Measurements from ENCODE around the gene WDR37.
"Not testable (repeated sequence)": the region's sequence is repeated elsewhere in the genome, so short reads cannot be mapped to it uniquely, and the experiment has no call there.

WDR37 gene

DNA sequence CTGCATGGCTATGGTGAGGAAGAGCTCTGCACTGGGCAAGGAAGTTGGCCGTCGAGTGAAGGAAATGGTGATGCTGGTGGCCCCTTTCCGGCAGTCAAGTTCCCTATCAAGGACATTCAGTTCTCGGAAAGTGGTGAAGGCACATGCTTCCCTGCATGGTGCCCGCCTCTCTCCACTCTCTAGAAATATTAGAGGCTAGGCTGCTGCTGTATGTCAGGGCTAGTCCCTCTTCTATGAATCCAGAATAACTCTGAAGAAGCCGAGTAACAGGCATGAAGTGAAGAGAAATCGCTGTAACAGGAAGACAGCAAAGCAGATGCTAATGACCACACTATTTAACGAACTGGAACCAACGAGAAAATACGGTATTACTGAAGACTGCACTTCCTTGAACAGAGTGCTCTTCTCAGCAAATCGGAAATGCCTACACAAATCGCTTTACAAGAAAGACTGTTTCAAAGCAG lies 12.6 kb upstream of the WDR37 start:
- no peak for DNase-seq (ENCODE audit: low read depth, low spot score)

DNA sequence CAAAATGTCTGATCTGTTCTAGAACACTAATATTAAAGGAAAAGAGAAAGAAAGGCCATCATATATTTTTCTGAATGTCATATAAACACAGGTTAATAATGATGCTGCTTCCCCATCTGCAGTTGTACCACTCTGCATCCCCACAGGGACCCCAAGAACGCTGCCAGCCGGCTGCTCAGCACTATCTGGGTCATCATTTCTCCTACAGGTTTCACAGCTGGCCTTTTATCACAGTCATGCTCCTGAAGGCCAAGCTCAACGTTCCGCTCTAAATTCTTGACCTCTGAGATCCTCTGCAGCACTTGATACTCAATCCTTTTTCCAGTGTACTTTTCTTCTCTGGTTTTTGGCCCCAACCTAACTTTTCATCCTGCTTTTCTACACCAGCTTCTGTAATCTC lies 12.0 kb upstream of the WDR37 start:
- DNase-seq (ENCODE audit: low read depth, low spot score): no peak

DNA sequence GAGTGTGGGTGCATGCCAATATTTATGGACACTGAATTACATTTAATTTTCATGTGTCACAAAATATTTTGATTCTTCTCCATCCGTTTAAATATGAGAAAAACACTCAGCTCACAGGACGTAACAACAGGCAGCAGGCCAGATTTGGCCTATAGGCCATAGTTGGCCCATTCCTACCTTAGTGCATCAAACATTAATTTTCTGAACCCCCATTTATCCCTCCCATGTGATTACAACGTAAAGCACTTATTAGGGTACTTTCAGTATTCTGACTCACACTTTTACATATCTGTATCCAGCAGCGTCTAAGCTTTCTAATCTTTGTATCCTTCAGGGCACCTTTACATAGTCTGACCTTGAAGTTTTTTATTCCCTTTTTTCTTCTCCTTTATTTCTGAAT lies 11.2 kb upstream of the WDR37 start:
- DNase-seq (ENCODE audit: low read depth, low spot score): no peak

- DNase-seq (ENCODE audit: low read depth, low spot score): no peak
These were observed 10.8 kb upstream of the WDR37 start for GRCh38 chr10:1045415-1045814.

GRCh38 chr10:1047937-1048336 lies 8.2 kb upstream of the WDR37 start:
- peak; percentile 39 for DNase-seq (ENCODE audit: low read depth, low spot score)

- no peak for DNase-seq (ENCODE audit: low read depth, low spot score)
These were observed 7.8 kb upstream of the WDR37 start for GRCh38 chr10:1048349-1048731.

- DNase-seq (ENCODE audit: low read depth, low spot score): peak; percentile 99
These were observed 7.3 kb upstream of the WDR37 start, which contains the start of gene IDI1 for GRCh38 chr10:1048732-1049424. IDI1 (minus strand) TSS chr10:1049119; CDS start chr10:1049003, 116 bp downstream.

GRCh38 chr10:1049425-1049958 lies 6.7 kb upstream of the WDR37 start:
- no peak for DNase-seq (ENCODE audit: low read depth, low spot score)

DNA sequence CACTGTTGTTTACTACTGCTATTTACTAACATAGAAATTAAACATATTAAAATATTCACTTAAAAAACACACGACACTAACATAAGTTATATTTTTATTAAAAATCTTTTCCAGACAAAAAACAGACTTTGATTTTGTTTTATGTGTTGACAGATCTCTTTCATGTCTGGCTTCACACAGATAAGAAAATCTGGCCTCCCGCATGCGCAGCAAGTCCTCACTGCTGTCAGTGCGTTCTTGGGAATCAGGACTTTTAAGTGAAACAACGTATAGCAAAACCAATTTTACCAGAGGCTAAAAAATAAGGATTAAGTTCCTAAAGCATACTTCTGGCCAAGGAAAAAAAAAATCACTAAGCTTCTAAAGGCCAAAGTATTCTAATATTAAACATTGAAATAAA lies 6.0 kb upstream of the WDR37 start:
- DNase-seq (ENCODE audit: low read depth, low spot score): peak; percentile 15

- DNase-seq (ENCODE audit: low read depth, low spot score): no peak
These were observed 5.6 kb upstream of the WDR37 start for GRCh38 chr10:1050554-1050953.

DNA sequence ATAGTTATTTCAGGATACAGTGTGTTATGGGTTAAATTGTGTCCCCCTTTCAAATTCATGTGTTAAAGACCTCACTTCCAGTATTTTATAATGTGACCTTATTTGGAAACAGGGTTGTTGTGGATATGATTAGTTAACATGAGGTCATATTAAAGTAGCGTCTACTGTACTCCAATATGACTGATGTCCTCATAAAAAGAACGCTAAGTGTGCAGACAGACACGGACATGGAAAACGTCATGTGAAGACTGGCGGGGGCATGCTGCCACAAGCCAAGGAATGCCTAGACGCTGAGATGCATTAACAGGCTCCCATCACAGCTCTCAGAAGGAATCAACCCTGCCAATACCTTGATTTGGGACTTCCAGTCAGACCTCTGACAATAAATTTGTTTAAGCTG lies 1.5 kb upstream of the WDR37 start:
- DNase-seq (ENCODE audit: low read depth, low spot score): no peak

DNA sequence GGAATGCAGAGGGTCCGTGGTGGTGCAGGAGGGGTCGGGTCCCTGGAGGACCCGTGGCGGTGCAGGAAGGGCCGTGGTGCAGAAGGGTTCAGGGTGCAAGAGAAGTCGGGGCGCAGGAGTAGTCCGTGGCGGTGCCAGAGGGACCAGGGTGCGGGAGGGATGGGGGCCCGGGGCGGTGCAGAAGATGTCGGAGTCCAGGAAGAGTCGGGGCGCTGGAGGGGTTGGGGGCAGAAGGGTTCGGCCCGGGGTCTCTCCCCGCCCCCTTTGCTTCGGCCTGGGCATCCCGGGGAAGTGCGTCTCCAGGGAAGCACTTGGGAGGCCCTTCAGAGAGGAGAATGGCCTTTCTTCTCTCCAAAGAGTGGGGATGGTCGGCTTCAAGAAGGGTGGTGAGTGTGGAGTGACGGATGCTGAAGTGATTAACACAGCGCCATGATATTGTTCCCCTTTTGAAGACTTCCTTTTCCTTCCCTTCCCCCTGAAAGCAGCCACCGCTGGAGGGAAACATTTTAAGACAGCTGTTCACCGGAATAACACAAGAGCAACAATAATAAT lies 997 bp downstream of the WDR37 start:
- DNase-seq (ENCODE audit: low read depth, low spot score): peak; percentile 28

DNA sequence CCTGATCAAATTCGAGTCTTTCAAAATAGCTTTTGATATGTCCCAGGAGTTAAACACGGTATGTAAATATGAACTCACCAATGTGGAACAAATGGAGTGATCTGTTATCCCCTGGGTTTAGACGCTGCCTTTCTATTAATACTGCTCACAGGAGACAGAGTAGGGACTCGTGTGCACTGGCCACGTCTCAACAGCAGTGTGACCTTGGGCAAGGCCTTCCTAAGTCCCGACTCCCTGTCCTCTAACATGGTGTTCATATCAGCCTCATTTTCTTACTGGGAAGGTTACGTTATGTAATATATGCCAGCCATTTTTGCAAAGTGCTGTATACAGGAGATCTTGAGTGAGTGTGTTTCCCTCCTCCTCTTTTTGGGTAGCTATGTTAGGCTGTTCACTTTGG lies 1.8 kb downstream of the WDR37 start:
- no peak for DNase-seq (ENCODE audit: low read depth, low spot score)

- DNase-seq (ENCODE audit: low read depth, low spot score): no peak
These were observed 3.7 kb downstream of the WDR37 start for GRCh38 chr10:1059902-1060301.

DNA sequence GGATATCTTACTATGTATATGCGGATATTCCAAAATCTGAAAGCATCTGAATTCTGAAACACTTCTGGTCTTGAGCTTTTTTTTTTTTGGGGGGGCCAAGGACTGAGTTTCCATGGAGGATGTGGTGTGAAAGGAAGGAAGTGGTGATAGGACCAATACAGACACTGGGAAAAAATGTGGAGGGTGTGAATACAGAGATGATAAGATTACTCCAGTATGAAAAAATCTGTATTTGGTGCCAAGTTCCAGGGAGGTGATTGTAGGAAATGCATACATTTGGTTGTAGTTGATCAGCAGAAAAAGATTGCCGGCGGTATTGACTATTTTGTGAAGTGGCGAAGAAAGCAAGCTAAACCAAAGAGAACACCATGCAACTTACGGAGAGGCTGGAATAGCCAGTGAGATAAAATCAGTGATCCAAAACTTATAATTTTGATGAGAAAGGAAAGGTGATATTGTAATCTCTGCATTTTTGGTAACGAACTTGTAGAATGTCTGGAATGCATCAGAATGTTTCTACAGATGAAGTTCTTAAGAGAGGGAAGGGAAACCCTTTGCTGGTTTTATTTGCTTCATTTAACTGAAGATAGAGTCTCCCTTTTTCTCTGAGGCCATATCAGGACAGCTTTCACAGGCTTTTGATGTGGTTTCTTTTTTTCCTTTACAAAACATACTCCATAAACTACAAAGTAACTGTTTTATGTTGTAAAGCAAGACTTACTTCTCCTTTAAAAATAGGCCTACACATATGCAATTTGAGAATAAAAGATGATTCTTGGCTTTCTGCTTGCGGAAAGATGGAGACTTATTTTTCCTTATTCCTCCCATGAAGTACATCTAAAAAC lies 6.0 kb downstream of the WDR37 start:
- peak; percentile 61 for DNase-seq (ENCODE audit: low read depth, low spot score)

DNA sequence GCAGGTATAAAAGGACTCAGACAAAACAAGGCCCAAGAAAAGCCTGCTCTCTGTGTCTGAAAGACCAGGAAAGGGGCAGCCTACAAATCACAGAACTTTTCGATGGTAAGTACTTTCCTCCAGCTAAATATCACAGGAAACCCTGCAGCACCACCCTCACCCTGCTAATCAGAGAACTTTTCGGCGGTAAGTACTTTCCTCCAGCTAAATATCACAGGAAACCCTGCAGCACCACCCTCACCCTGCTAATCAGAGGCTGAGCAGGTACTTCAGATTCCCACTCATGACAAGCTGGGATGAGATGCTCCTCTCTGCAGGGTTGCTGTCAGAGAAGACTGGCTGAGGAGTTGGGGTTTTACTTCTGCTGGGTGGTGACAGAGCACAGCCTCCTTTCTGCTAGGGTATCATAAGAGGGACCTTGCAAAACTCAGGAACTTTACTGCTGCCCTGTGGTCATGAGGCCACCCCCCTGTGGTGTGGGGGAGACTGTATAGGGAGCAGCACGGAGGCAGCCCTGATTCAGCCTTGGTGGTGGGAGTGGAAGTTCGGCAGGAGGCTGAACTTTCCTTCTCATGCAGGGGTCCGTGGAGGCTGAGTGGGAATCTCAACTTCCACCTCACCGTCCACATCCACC lies 7.2 kb downstream of the WDR37 start:
- no peak for DNase-seq (ENCODE audit: low read depth, low spot score)

GRCh38 chr10:1064964-1065247 lies 8.7 kb downstream of the WDR37 start:
- DNase-seq (ENCODE audit: low read depth, low spot score): no peak

DNA sequence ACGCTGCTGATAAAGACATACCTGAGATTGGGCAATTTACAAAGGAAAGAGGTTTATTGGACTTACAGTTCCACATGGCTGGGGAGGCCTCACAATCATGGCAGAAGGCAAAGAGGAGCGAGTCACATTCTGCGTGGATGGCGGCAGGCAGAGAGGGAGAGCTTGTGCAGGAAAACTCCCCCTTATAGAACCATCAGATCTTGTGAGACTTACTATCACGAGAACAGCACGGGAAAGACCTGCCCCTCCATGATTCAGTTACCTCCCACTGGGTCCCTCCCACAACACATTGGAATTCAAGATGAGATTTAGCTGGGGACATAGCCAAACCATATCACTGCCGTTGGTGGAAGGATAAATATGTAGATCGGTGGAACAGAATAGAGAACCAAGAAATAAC lies 10.5 kb downstream of the WDR37 start:
- DNase-seq (ENCODE audit: low read depth, low spot score): not testable (repeated sequence)

DNA sequence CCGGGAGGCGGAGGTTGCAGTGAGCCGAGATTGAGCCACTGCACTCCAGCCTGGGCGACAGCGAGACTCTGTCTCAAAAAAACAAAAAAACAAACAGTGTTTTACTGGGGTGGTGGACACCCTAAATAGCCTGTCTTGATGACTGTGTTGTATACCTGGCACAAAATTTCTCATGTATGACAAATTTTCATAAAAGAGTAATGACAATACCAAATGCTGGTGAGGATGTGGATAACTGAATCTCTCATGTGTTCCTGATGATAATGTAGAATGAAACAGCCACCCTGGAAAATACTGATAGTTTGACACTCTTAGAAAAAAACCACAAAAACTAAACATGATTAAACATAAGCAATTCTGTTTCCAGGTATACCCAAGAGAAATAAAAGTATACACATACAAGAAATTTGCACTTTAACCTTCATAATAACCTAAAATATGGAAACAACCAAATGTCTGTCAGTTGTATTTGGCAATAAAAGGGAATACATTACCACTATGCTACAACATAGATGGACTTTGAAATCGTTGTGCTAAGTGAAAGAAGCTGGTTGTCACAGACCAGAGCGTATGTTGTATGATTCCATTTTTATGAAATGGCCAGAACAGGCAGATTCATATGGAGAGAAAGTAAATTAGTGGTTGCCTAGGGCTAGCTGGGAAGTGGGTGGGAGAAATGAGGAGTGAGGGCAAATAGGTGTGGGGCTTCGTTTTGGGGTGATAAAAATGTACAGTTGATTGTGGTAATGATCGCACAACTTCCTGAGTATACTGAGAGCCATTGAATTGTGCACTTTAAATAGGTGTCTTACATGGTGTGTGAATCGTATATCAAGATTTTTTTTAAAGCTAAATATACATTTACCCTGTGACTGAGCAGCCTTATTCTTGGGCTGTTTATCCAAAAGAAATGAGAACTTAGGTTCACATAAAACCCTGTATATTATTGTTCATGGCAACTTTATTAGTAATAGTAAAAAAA lies 12.5 kb downstream of the WDR37 start:
- DNase-seq (ENCODE audit: low read depth, low spot score): no peak

GRCh38 chr10:1070919-1071318 lies 14.7 kb downstream of the WDR37 start:
- no peak for DNase-seq (ENCODE audit: low read depth, low spot score)
